HepG2 (cell line): ENCODE measurements around the gene KISS1. TPM values are rescaled to one million over a fixed set of nuclear protein-coding genes. Genes with fewer than 3 reads are reported as not detected.
A peak's percentile ranks its signal among the peaks of the same experiment; 100 is the strongest.

ENCODE experiments used
- CBFB ChIP-seq: sonication (generic); formaldehyde crosslinking; IDR thresholded peaks from 2 replicates; pipeline ENCODE4 v1.4.0; 2020; ENCODE audit warnings: missing genetic modification reagents
- FOXK2 ChIP-seq: fragments of 450-650 bp; IDR thresholded peaks from 2 replicates; pipeline ENCODE4 v1.6.1; 2016
- KLF6 ChIP-seq: IDR thresholded peaks from 2 replicates; pipeline ENCODE4 v1.8.0; 2016; ENCODE audit warnings: missing biosample characterization, missing genetic modification reagents
- MAF1 ChIP-seq: sonication (generic); formaldehyde crosslinking; IDR thresholded peaks from 2 replicates; pipeline ENCODE4 v1.5.0; 2020; ENCODE audit warnings: missing genetic modification reagents, borderline replicate concordance
- MAZ ChIP-seq, 2 experiments: sonication (generic) in 1 of 2; formaldehyde crosslinking in 1 of 2; IDR thresholded peaks; 2 replicates each; pipeline versions ENCODE4 v1.5.0 to v1.6.1; 2012 to 2020; ENCODE audit warnings: low read depth in 2 of 2, mild to moderate bottlenecking in 2 of 2, borderline replicate concordance in 1 of 2, improper control_type of control experiment in 1 of 2, low read length in 1 of 2, missing genetic modification reagents in 1 of 2, moderate library complexity in 1 of 2
- MED1 ChIP-seq: sonication (generic); formaldehyde crosslinking; IDR thresholded peaks from 2 replicates; pipeline ENCODE4 v1.4.0; 2020; ENCODE audit warnings: missing genetic modification reagents
- MEIS2 ChIP-seq: sonication (generic); formaldehyde crosslinking; IDR thresholded peaks from 2 replicates; pipeline ENCODE4 v1.9.0; 2021; ENCODE audit warnings: mild to moderate bottlenecking, missing genetic modification reagents
- NFE2L2 ChIP-seq: fragments of 150-350 bp; IDR thresholded peaks from 2 replicates; pipeline ENCODE4 v1.6.1; 2014; ENCODE audit warnings: low read length
- NR2F1 ChIP-seq, 2 experiments: fragments of 450-650 bp in 1 of 2; formaldehyde crosslinking in 1 of 2; IDR thresholded peaks; 2 replicates each; pipeline versions ENCODE4 v1.5.0 to v1.6.1; 2016 to 2020; ENCODE audit warnings: mild to moderate bottlenecking in 1 of 2, missing compliant biosample characterization in 1 of 2, missing genetic modification reagents in 1 of 2, moderate library complexity in 1 of 2
- PCBP2 ChIP-seq: fragments of 200-400 bp; formaldehyde crosslinking; optimal IDR thresholded peaks from 2 replicates; pipeline ENCODE3; 2018; ENCODE audit warnings: low read length, low read depth; ENCODE audit not compliant: poor library complexity, severe bottlenecking
- POLR2AphosphoS2 ChIP-seq: IDR thresholded peaks from 2 replicates; pipeline ENCODE4 v1.6.1; 2011; ENCODE audit warnings: low read depth, low read length, improper control_type of control experiment
- POLR2AphosphoS5 ChIP-seq: IDR thresholded peaks from 2 replicates; pipeline ENCODE4 v1.6.1; 2012; ENCODE audit warnings: low read depth, low read length
- SMARCC2 ChIP-seq: fragments of 450-650 bp; IDR thresholded peaks from 2 replicates; pipeline ENCODE4 v1.6.1; 2017; ENCODE audit warnings: antibody characterized with exemption, mild to moderate bottlenecking
- SOX13 ChIP-seq, 3 experiments: fragments of 450-650 bp in 1 of 3; sonication (generic) in 1 of 3; formaldehyde crosslinking in 1 of 3; IDR thresholded peaks in 2 of 3; conservative IDR thresholded peaks in 1 of 3; 2 replicates each; pipeline versions ENCODE4 v1.5.0 to v1.6.1; 2016 to 2020; ENCODE audit warnings: antibody characterized with exemption in 1 of 3, mild to moderate bottlenecking in 1 of 3, missing compliant biosample characterization in 1 of 3, missing genetic modification reagents in 1 of 3, moderate library complexity in 1 of 3
- TRIM22 ChIP-seq: fragments of 450-650 bp; IDR thresholded peaks from 2 replicates; pipeline ENCODE4 v1.6.1; 2017
- ZNF20 ChIP-seq: sonication (generic); formaldehyde crosslinking; IDR thresholded peaks from 2 replicates; pipeline ENCODE4 v1.4.0; 2020; ENCODE audit warnings: mild to moderate bottlenecking, moderate library complexity, missing genetic modification reagents
- ZNF367 ChIP-seq: sonication (generic); formaldehyde crosslinking; IDR thresholded peaks from 2 replicates; pipeline ENCODE4 v1.4.0; 2020; ENCODE audit warnings: missing genetic modification reagents, borderline replicate concordance
- ZNF558 ChIP-seq: sonication (generic); formaldehyde crosslinking; IDR thresholded peaks from 2 replicates; pipeline ENCODE4 v1.9.0; 2022; ENCODE audit warnings: mild to moderate bottlenecking, missing genetic modification reagents, borderline replicate concordance
- ZNF713 ChIP-seq: sonication (generic); formaldehyde crosslinking; IDR thresholded peaks from 2 replicates; pipeline ENCODE4 v1.4.0; 2020; ENCODE audit warnings: mild to moderate bottlenecking, missing genetic modification reagents
- polyA plus RNA-seq, 8 experiments: library from polyadenylated mRNA; depleted of rRNA in 3 of 8; stranded (reverse) in 7 of 8; unstranded in 1 of 8; fragments of >200 nt; fragmentation: Illumina TruSeq in 4 of 8; extraction: Trizol in 4 of 8; gene quantifications; 2 replicates each; pipeline versions ENCODE4 v1.2.1 to v1.2.3, GENCODE V29; 2011 to 2016; ENCODE audit warnings: low read depth in 4 of 8, missing spikeins in 1 of 8, mixed read lengths in 1 of 8; ENCODE audit not compliant: insufficient read depth in 1 of 8
- total RNA-seq, 5 experiments: library from RNA; depleted of rRNA; stranded (reverse); fragments of >200 nt; fragmentation: Illumina TruSeq; extraction: Trizol; gene quantifications; 2 replicates each; pipeline ENCODE4 v1.2.3, GENCODE V29; 2016; ENCODE audit warnings: low read depth in 1 of 5
- TF ChIP-seq, protein P1 (sequence below): sonication (generic); formaldehyde crosslinking; IDR thresholded peaks from 2 replicates; pipeline ENCODE4 v1.9.0; 2021; ENCODE audit warnings: missing genetic modification reagents, mild to moderate bottlenecking, borderline replicate concordance
- TF ChIP-seq, protein P2 (sequence below): sonication (generic); formaldehyde crosslinking; IDR thresholded peaks from 2 replicates; pipeline ENCODE4 v1.4.0; 2020; ENCODE audit warnings: mild to moderate bottlenecking, missing genetic modification reagents
- TF ChIP-seq, protein P3 (sequence below): sonication (generic); formaldehyde crosslinking; IDR thresholded peaks from 2 replicates; pipeline ENCODE4 v1.9.0; 2022; ENCODE audit warnings: low read depth, missing genetic modification reagents

The KISS1 gene
- total and polyA plus RNA-seq, 2 of the 13 experiments (the other 11 are each of a cell fraction or from before 2014, with no cell fraction given) = 0.24 to 0.80 TPM

DNA sequence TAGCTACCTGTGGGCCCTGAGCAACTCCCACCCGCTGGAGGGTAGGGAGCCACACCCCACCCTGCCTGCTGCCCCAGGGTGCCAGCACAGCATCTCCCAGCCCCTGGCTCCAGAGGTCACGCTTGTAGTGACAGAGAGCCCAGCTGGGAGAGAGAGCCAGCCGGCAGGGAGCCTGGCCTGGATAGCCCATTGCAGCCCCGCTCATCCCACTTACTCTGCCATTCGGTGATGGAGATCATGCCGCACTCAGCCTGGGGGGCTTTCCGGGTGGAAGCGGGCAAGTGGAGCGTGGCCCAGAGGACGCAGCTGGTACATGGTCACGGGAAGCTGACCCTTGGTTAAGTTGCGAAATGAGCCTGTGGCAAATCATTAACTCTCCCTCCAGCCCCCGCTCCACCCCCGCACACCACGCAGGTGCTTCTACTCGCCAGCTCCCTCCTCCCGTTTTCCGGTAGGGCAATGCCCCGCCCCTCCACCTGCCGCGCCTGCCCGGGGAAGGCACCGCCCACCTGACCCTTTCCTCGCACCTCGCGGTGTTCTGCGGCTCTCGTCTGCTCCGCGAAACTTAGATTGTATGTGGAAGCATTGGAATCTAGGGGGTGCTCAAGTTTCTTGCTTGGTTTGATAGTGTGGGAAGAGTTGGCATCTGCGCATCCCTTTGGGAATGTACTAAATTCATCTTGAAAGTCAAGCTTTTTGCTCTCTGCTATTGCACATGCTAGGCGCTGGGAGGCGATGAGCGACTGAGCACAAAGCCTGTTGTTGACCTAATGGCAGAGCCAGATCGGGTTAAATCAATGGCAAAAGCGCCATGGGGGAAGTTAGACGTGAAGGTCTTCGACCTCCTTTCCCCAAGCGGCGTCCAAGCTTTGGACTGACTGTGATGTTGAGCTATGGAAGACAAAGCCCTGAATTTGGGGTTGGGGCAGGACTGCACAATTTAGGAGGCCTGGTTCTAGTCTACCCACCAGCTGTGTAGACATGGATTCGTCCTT, 17.7 kb upstream of the KISS1 start, which contains the start of gene GOLT1A (continued):
- TF ChIP-seq MAZ (IDR thresholded peaks at IDR 0.05; ENCODE audit: borderline replicate concordance, low read depth, low read length) = peak; percentile 79
- peak; percentile 97 for TF ChIP-seq MAZ (CRISPR knock-in tag; IDR thresholded peaks at IDR 0.05; ENCODE audit: low read depth)
- peak; percentile 70 for TF ChIP-seq MED1 (CRISPR knock-in tag)
- TF ChIP-seq PCBP2 = no peak
- TF ChIP-seq CBFB = no peak; the same call in 1 of the 2 replicates
- TF ChIP-seq NFE2L2 = no peak
- TF ChIP-seq ZNF713 (CRISPR knock-in tag) = no peak
- peak; percentile 62 to 80 for TF ChIP-seq NR2F1 (CRISPR knock-in tag; IDR thresholded peaks at IDR 0.05)
- no peak for TF ChIP-seq POLR2AphosphoS2
- peak; percentile 79 for TF ChIP-seq POLR2AphosphoS5
- no peak for TF ChIP-seq FOXK2
- TF ChIP-seq MEIS2 (CRISPR knock-in tag) = 0 out of 2 replicates have a peak, but pooled peaks have one; percentile 46
- TF ChIP-seq ZNF20 = no peak
- no peak for TF ChIP-seq SMARCC2
- TF ChIP-seq, protein P1, sequence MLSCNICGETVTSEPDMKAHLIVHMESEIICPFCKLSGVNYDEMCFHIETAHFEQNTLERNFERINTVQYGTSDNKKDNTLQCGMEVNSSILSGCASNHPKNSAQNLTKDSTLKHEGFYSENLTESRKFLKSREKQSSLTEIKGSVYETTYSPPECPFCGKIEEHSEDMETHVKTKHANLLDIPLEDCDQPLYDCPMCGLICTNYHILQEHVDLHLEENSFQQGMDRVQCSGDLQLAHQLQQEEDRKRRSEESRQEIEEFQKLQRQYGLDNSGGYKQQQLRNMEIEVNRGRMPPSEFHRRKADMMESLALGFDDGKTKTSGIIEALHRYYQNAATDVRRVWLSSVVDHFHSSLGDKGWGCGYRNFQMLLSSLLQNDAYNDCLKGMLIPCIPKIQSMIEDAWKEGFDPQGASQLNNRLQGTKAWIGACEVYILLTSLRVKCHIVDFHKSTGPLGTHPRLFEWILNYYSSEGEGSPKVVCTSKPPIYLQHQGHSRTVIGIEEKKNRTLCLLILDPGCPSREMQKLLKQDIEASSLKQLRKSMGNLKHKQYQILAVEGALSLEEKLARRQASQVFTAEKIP (CRISPR knock-in tag) = no peak
- TF ChIP-seq SOX13 (IDR thresholded peaks at IDR 0.05) = no peak
- no peak; a peak in 1 of 4 replicates for TF ChIP-seq SOX13 (CRISPR knock-in tag; conservative IDR thresholded peaks at IDR 0.05 in 1 of 2, IDR thresholded peaks at IDR 0.05 in 1 of 2)
- TF ChIP-seq ZNF558 (CRISPR knock-in tag) = peak; percentile 73; the same call in 1 of the 2 replicates
- TF ChIP-seq ZNF367 (CRISPR knock-in tag) = no peak
- TF ChIP-seq TRIM22 = no peak
- TF ChIP-seq, protein P2, sequence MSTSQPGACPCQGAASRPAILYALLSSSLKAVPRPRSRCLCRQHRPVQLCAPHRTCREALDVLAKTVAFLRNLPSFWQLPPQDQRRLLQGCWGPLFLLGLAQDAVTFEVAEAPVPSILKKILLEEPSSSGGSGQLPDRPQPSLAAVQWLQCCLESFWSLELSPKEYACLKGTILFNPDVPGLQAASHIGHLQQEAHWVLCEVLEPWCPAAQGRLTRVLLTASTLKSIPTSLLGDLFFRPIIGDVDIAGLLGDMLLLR = peak; percentile 80; the same call in 1 of the 2 replicates
- TF ChIP-seq MAF1 (CRISPR knock-in tag) = peak; percentile 91; the same call in 1 of the 2 replicates
- TF ChIP-seq, protein P3, sequence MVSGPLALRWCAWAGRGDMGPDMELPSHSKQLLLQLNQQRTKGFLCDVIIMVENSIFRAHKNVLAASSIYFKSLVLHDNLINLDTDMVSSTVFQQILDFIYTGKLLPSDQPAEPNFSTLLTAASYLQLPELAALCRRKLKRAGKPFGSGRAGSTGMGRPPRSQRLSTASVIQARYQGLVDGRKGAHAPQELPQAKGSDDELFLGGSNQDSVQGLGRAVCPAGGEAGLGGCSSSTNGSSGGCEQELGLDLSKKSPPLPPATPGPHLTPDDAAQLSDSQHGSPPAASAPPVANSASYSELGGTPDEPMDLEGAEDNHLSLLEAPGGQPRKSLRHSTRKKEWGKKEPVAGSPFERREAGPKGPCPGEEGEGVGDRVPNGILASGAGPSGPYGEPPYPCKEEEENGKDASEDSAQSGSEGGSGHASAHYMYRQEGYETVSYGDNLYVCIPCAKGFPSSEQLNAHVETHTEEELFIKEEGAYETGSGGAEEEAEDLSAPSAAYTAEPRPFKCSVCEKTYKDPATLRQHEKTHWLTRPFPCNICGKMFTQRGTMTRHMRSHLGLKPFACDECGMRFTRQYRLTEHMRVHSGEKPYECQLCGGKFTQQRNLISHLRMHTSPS (CRISPR knock-in tag) = peak; percentile 79; the same call in 1 of the 2 replicates
- peak; percentile 93 for TF ChIP-seq KLF6 (CRISPR knock-in tag)
